NCI-H187 treated with DMSO at 0.1 percent for 48 hours (cell line): ENCODE measurements around the gene TMEM145.
"Not testable (repeated sequence)": the region's sequence is repeated elsewhere in the genome, so short reads cannot be mapped to it uniquely, and the experiment has no call there.

Experiments
- DNase-seq: peaks from one replicate; lab custom pipeline; 2025; lab: John Stamatoyannopoulos, UW

TMEM145 gene

GRCh38 chr19:42313096-42313839 lies at the start of gene TMEM145:
TSS of gene TMEM145 (plus strand) at chr19:42313309. CDS start at chr19:42313377, 68 bp downstream.
- no peak for DNase-seq

- not testable (repeated sequence) for DNase-seq
Observed at GRCh38 chr19:42266105-42266504, 47.0 kb upstream of the TMEM145 start.

GRCh38 chr19:42266928-42267603 lies 46.0 kb upstream of the TMEM145 start:
- DNase-seq: not testable (repeated sequence)

GRCh38 chr19:42267644-42268141 lies 45.4 kb upstream of the TMEM145 start:
- no peak for DNase-seq

GRCh38 chr19:42268142-42268703 lies 44.9 kb upstream of the TMEM145 start:
- peak; percentile 99 for DNase-seq

GRCh38 chr19:42268704-42269477 lies 44.2 kb upstream of the TMEM145 start, which contains the start of gene CIC:
TSS of gene CIC (plus strand) at chr19:42269252. CDS start at chr19:42271784, 2,532 bp downstream.
- DNase-seq: peak; percentile 100

GRCh38 chr19:42269478-42270345 lies 43.4 kb upstream of the TMEM145 start:
- DNase-seq: no peak

GRCh38 chr19:42270346-42271044 lies 42.6 kb upstream of the TMEM145 start:
- no peak for DNase-seq

- no peak for DNase-seq
Observed at GRCh38 chr19:42271045-42271419, 42.1 kb upstream of the TMEM145 start.

GRCh38 chr19:42271861-42272534 lies 41.1 kb upstream of the TMEM145 start:
- DNase-seq: no peak

- DNase-seq: no peak
Observed at GRCh38 chr19:42272535-42272897, 40.6 kb upstream of the TMEM145 start.

GRCh38 chr19:42272989-42273406 lies 40.1 kb upstream of the TMEM145 start:
- DNase-seq: no peak

GRCh38 chr19:42273407-42274064 lies 39.6 kb upstream of the TMEM145 start:
- DNase-seq: no peak

GRCh38 chr19:42274065-42274682 lies 38.9 kb upstream of the TMEM145 start:
- DNase-seq: no peak

- DNase-seq: no peak
Observed at GRCh38 chr19:42275103-42275502, 38.0 kb upstream of the TMEM145 start.

GRCh38 chr19:42275517-42275916 lies 37.6 kb upstream of the TMEM145 start:
- DNase-seq: no peak

- DNase-seq: no peak
Observed at GRCh38 chr19:42276284-42276683, 36.8 kb upstream of the TMEM145 start.

GRCh38 chr19:42276821-42277220 lies 36.3 kb upstream of the TMEM145 start:
- no peak for DNase-seq
